PFSK-1 (cell line): Measurements from ENCODE around the gene PLAAT5.

Source experiments
- FOXP2 ChIP-seq: optimal IDR thresholded peaks from 2 replicates; pipeline ENCODE3; 2011; ENCODE audit warnings: borderline replicate concordance, control low read depth, inconsistent platforms; ENCODE audit not compliant: insufficient read depth; ENCODE audit errors: extremely low read length, extremely low read depth
- POLR2AphosphoS5 ChIP-seq: IDR thresholded peaks from 2 replicates; pipeline ENCODE4 v1.6.1; 2012; ENCODE audit warnings: low read depth, mild to moderate bottlenecking, control low read depth, low read length, moderate library complexity
- REST ChIP-seq, 2 experiments: IDR thresholded peaks; 2 replicates each; pipeline versions ENCODE4 v1.6.1 to v1.8.0; 2011 to 2012; ENCODE audit warnings: low read depth in 2 of 2, low read length in 2 of 2, control low read depth in 1 of 2, inconsistent platforms in 1 of 2, mild to moderate bottlenecking in 1 of 2, moderate library complexity in 1 of 2; ENCODE audit not compliant: insufficient read depth in 1 of 2
- SIN3A ChIP-seq: IDR thresholded peaks from 2 replicates; pipeline ENCODE4 v1.6.1; 2012; ENCODE audit warnings: mild to moderate bottlenecking, low read length, moderate library complexity, borderline replicate concordance; ENCODE audit not compliant: insufficient read depth
- TAF1 ChIP-seq: IDR thresholded peaks from 2 replicates; pipeline ENCODE4 v1.6.1; 2012; ENCODE audit warnings: low read length, control low read depth, borderline replicate concordance; ENCODE audit not compliant: insufficient read depth

Gene PLAAT5

DNA sequence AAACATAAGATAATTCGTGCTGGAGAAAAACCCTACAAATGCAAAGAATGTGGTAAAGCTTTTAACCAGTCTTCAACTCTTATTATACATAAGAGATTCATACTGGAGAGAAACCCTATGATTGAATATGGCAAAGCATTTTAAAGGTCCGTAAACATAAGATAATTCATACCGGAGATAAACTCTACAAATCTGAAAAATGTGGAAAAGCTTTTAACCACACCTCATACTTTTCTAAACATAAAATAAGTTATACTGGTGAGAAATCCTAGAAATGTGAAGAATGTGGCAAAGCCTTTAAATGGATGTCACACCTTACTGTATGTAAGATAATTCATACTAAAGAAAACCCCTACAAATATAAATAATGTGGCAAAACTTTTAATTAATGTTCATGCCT lies 20.7 kb downstream of the PLAAT5 start:
- no peak for TF ChIP-seq FOXP2
- TF ChIP-seq POLR2AphosphoS5: no peak
- TF ChIP-seq SIN3A: no peak
- TF ChIP-seq TAF1: no peak
- TF ChIP-seq REST (IDR thresholded peaks at IDR 0.05; ENCODE audit: insufficient read depth in 1 of 2, low read depth in 2 of 2, low read length in 2 of 2): no peak

DNA sequence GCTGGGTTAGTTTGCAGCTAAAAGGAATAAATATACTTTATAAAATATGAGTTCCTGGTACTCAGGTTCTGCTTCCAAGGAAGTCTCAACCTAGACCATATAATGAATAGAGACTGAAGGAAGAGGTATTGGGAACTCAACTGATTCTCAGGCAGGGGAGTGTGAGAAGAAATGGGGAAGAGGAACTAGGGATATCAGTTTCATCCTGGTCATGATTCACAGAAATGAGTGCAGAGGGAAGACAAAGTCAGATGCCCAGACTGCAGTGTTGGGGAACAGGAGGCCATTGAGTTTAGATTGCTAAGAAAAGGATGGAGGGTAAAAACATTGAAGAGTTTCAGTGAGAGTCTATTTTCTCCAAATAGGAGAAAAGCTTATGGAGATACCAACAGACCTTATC lies 28.8 kb downstream of the PLAAT5 start:
- no peak for TF ChIP-seq POLR2AphosphoS5
- TF ChIP-seq FOXP2: no peak
- TF ChIP-seq TAF1: no peak
- TF ChIP-seq SIN3A: no peak
- TF ChIP-seq REST (IDR thresholded peaks at IDR 0.05; ENCODE audit: insufficient read depth in 1 of 2, low read depth in 2 of 2, low read length in 2 of 2): no peak

GRCh38 chr11:63459586-63459985 lies 31.4 kb downstream of the PLAAT5 start:
- TF ChIP-seq FOXP2 (no peak), SIN3A (no peak), REST (IDR thresholded peaks at IDR 0.05; ENCODE audit: insufficient read depth in 1 of 2, low read depth in 2 of 2, low read length in 2 of 2) (no peak)

- no peak for TF ChIP-seq TAF1
- TF ChIP-seq SIN3A: no peak
- no peak for TF ChIP-seq POLR2AphosphoS5
- TF ChIP-seq REST (IDR thresholded peaks at IDR 0.05; ENCODE audit: insufficient read depth in 1 of 2, low read depth in 2 of 2, low read length in 2 of 2): no peak
- TF ChIP-seq FOXP2: no peak
These were observed 42.3 kb downstream of the PLAAT5 start for GRCh38 chr11:63448646-63449045.

- no peak for TF ChIP-seq FOXP2
- TF ChIP-seq REST (IDR thresholded peaks at IDR 0.05; ENCODE audit: insufficient read depth in 1 of 2, low read depth in 2 of 2, low read length in 2 of 2): no peak
- TF ChIP-seq SIN3A: no peak
- no peak for TF ChIP-seq TAF1
- TF ChIP-seq POLR2AphosphoS5: no peak
These were observed 45.2 kb downstream of the PLAAT5 start for GRCh38 chr11:63445720-63446119.
